ENCODE results near the gene TAF4B.
"Not testable (repeated sequence)": the region's sequence is repeated elsewhere in the genome, so short reads cannot be mapped to it uniquely, and the experiment has no call there.

GRCh38 chr18:26242392-26242791, 16.1 kb downstream of the TAF4B start:
- TF ChIP-seq CTCF, POLR2A (IDR thresholded peaks at IDR 0.05): not testable (repeated sequence)
